Loucy (cell line): ENCODE data around the gene RPL5.

ENCODE experiments used
- H2AFZ ChIP-seq: fragments of 200-600 bp; sonication (generic); 2 replicates; pipeline ENCODE4 v1.6.0; 2016; ENCODE audit warnings: antibody characterized with exemption, mild to moderate bottlenecking, low read length, moderate library complexity
- H3F3A ChIP-seq: fragments of 200-600 bp; 2 replicates; pipeline ENCODE4 v1.6.0; 2016; ENCODE audit warnings: antibody characterized with exemption, low read depth, mild to moderate bottlenecking
- H3K27me3 ChIP-seq: fragments of 200-600 bp; sonication (generic); 2 replicates; pipeline ENCODE4 v1.6.1; 2014; ENCODE audit warnings: low read length, mild to moderate bottlenecking; ENCODE audit not compliant: insufficient read depth, poor library complexity, severe bottlenecking
- H3K36me3 ChIP-seq: fragments of 200-600 bp; sonication (generic); 2 replicates; pipeline ENCODE4 v1.6.1; 2016; ENCODE audit warnings: low read length; ENCODE audit not compliant: insufficient read depth
- H3K4me1 ChIP-seq: fragments of 200-600 bp; sonication (generic); 2 replicates; pipeline ENCODE4 v1.5.1; 2014; ENCODE audit warnings: low read length, mild to moderate bottlenecking; ENCODE audit not compliant: insufficient read depth, poor library complexity, severe bottlenecking
- H3K4me2 ChIP-seq: fragments of 200-600 bp; sonication (generic); 2 replicates; pipeline ENCODE4 v1.6.0; 2014; ENCODE audit warnings: antibody characterized with exemption, low read length, low read depth, mild to moderate bottlenecking; ENCODE audit not compliant: poor library complexity, severe bottlenecking
- H3K4me3 ChIP-seq: fragments of 200-600 bp; sonication (generic); 2 replicates; pipeline ENCODE4 v1.5.1; 2014; ENCODE audit warnings: low read length, mild to moderate bottlenecking, mixed read lengths; ENCODE audit not compliant: poor library complexity, severe bottlenecking
- H3K79me2 ChIP-seq: fragments of 200-600 bp; sonication (generic); 2 replicates; pipeline ENCODE4 v1.6.1; 2014; ENCODE audit warnings: low read length; ENCODE audit not compliant: insufficient read depth
- H3K9ac ChIP-seq: fragments of 200-600 bp; sonication (generic); 2 replicates; pipeline ENCODE4 v1.6.0; 2014; ENCODE audit warnings: mild to moderate bottlenecking, low read depth, low read length, moderate library complexity; ENCODE audit not compliant: poor library complexity, severe bottlenecking
- H3K9me2 ChIP-seq: fragments of 200-600 bp; sonication (generic); replicated peaks from 2 replicates; pipeline ENCODE4 v1.6.1; 2016; ENCODE audit warnings: low read depth, low read length, mixed read lengths
- H3K9me3 ChIP-seq: fragments of 200-600 bp; sonication (generic); 2 replicates; pipeline ENCODE4 v1.6.1; 2014; ENCODE audit warnings: mild to moderate bottlenecking, antibody characterized with exemption, low read length, low read depth; ENCODE audit not compliant: insufficient read depth
- H4K20me1 ChIP-seq: fragments of 200-600 bp; sonication (generic); 2 replicates; pipeline ENCODE4 v1.6.0; 2014; ENCODE audit warnings: antibody characterized with exemption, low read length, mild to moderate bottlenecking; ENCODE audit not compliant: insufficient read depth, poor library complexity, severe bottlenecking
- CTCF ChIP-seq: fragments of 200-600 bp; sonication (generic); conservative IDR thresholded peaks from 2 replicates; pipeline ENCODE4 v1.5.1; 2014; ENCODE audit warnings: mild to moderate bottlenecking, antibody characterized with exemption, low read length
- EZH2phosphoT487 ChIP-seq: fragments of 200-600 bp; IDR thresholded peaks from 2 replicates; pipeline ENCODE4 v1.6.1; 2018; ENCODE audit warnings: antibody characterized with exemption, mild to moderate bottlenecking, moderate library complexity, borderline replicate concordance

The RPL5 gene

GRCh38 chr1:92803140-92803887 lies 28.5 kb upstream of the RPL5 start:
- Histone ChIP-seq H3K79me2 (no peaks in the 10 kb centered on the region), H3K27me3 (no peaks in the 10 kb centered on the region), H3F3A (no peaks in the 10 kb centered on the region), H4K20me1 (no peaks in the 10 kb centered on the region), H3K36me3 (no peaks in the 10 kb centered on the region), H3K9me3 (no peaks in the 10 kb centered on the region), H2AFZ (no peak overlapping the region), H3K9me2 (no peaks in the 10 kb centered on the region), H3K4me2 (no peak overlapping the region), H3K4me1 (no peaks in the 10 kb centered on the region), H3K4me3 (no peak overlapping the region), H3K9ac (no peak overlapping the region)
- TF ChIP-seq CTCF (no peak), EZH2phosphoT487 (no peak)

DNA sequence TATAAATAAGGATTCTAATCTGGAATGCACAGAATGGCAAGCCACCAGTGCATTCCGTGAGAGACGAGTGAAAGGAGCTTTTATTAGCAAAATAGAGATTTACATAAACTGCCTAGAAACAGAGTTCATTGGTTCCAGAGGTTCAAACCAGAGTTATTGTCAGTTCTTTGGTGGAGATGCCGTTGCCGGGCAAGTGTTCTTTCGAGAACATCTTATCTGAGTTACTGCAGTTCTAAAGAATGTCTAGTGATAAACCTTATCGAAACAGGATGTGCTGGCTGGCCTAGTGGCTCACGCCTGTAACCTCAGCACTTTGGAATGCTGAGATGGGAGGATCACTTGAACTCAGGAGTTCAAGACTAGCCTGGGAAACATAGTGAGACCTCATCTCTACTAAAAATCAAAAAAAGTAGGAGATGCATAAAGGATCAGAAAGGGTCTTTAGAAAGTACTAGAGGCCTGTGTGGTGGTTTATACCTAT lies 27.1 kb upstream of the RPL5 start:
- Histone ChIP-seq H3K4me1 (no peaks in the 10 kb centered on the region), H4K20me1 (no peaks in the 10 kb centered on the region), H2AFZ (peak overlapping the region; percentile 51; the same call in 1 of the 2 replicates), H3K9me3 (no peaks in the 10 kb centered on the region), H3K4me2 (no peak overlapping the region), H3K36me3 (no peaks in the 10 kb centered on the region), H3K9me2 (no peaks in the 10 kb centered on the region), H3K9ac (no peak overlapping the region), H3F3A (no peaks in the 10 kb centered on the region), H3K27me3 (no peaks in the 10 kb centered on the region), H3K4me3 (no peak overlapping the region), H3K79me2 (no peaks in the 10 kb centered on the region)
- TF ChIP-seq EZH2phosphoT487: no peak
- no peak for TF ChIP-seq CTCF

DNA sequence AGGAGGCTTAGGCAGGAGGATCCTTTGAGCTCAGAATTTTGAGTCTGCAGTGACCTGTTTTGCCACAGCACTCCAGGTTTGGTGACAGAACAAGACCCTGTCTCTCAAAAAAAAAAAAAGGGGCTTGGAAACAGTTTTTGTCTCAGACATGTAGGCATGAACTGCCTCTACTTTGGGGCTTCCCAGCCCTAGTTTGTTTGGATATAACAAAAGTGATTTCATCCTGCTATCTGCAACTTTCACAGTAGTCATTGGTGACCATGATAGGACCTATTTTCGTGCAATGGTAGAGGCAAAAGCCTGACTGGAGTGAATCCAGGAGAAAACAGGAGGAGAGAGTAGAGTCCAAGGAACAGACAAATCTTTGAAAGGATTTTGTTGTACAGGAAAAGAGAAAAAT lies 26.6 kb upstream of the RPL5 start:
- TF ChIP-seq CTCF (no peak), EZH2phosphoT487 (no peak)

More for the DNA sequence above, 26.6 kb upstream of the RPL5 start:
- H3F3A ChIP-seq: no peaks in the 10 kb centered on the region
- 0 out of 2 replicates have a peak overlapping the region, but pooled peaks have one; percentile 51 for H2AFZ ChIP-seq
- H3K4me2 ChIP-seq: no peak overlapping the region
- H3K79me2 ChIP-seq: no peaks in the 10 kb centered on the region
- H3K4me1 ChIP-seq: no peaks in the 10 kb centered on the region
- H4K20me1 ChIP-seq: no peaks in the 10 kb centered on the region
- H3K9ac ChIP-seq: no peak overlapping the region
- no peaks in the 10 kb centered on the region for H3K36me3 ChIP-seq
- H3K9me2 ChIP-seq: no peaks in the 10 kb centered on the region
- H3K27me3 ChIP-seq: no peaks in the 10 kb centered on the region
- H3K4me3 ChIP-seq: no peak overlapping the region
- H3K9me3 ChIP-seq: no peaks in the 10 kb centered on the region
